ENCODE data around the gene CAMTA1.

DNA sequence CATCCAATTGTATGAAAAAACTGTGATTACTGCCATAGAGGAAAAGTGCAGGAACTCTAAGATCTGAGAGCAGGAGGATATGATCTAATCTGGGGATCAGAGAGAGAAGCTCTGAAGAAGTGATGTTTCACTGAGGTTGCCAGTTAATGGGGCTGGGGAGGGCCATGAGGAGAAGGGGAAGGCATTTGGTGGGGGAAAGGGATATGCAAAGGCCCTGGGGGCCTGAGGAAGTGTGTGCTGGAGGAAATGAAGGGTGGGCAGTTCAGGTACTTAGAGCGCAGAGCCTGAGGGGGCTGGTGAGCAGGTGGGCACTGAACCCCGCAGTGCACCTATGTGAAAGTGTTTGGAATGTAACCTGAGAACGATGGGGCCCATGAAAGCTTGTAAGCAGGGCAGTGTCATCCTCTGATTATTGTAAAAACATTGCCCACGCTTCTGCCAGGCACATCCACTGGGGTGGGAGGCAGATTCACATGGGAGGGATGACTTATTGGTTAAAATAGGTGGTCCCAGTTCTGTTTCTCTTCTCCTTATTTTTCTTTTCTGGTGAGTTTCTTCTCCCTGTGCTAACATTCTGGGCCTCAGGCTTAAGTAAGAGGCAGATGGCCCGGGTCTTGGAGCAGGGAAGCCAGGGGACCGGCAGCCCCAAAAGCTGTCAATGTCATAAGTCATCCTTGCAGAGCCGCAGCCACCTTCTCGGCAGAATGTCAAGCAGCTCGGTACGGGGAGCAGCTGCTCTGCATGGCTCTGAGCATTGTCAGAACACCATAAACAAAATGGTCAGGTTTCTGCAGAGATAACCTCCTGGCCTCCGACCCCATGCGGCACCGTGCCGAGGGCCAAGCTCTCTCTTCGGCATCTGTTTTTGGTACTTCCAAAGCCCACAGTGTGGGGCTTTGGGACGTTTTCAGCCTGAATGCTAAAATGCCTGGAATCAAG, 493.8 kb downstream of the CAMTA1 start:
- TF ChIP-seq, protein P1, sequence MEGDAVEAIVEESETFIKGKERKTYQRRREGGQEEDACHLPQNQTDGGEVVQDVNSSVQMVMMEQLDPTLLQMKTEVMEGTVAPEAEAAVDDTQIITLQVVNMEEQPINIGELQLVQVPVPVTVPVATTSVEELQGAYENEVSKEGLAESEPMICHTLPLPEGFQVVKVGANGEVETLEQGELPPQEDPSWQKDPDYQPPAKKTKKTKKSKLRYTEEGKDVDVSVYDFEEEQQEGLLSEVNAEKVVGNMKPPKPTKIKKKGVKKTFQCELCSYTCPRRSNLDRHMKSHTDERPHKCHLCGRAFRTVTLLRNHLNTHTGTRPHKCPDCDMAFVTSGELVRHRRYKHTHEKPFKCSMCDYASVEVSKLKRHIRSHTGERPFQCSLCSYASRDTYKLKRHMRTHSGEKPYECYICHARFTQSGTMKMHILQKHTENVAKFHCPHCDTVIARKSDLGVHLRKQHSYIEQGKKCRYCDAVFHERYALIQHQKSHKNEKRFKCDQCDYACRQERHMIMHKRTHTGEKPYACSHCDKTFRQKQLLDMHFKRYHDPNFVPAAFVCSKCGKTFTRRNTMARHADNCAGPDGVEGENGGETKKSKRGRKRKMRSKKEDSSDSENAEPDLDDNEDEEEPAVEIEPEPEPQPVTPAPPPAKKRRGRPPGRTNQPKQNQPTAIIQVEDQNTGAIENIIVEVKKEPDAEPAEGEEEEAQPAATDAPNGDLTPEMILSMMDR (IDR thresholded peaks at IDR 0.05; ENCODE audit: poor library complexity, severe bottlenecking) = no peak
- TF ChIP-seq EZH2 (IDR thresholded peaks at IDR 0.05; ENCODE audit: borderline replicate concordance, insufficient read depth, low read length, poor library complexity, severe bottlenecking) = no peak
- no peak for TF ChIP-seq MXI1 (conservative IDR thresholded peaks at IDR 0.05; ENCODE audit: poor library complexity, severe bottlenecking)

Measured in neural cell (in vitro differentiated cells).